GM12878 (cell line): ENCODE results near the gene SMG5.

ENCODE experiments used
- ATF3 ChIP-seq: IDR thresholded peaks from 2 replicates; pipeline ENCODE4 v1.6.1; 2011; ENCODE audit warnings: low read depth, mild to moderate bottlenecking, low read length, moderate library complexity, borderline replicate concordance; ENCODE audit errors: extremely low read depth
- CHD1 ChIP-seq: IDR thresholded peaks from 2 replicates; pipeline ENCODE4 v1.6.1; 2012; ENCODE audit warnings: low read depth, low read length, improper control_type of control experiment
- MYC ChIP-seq: IDR thresholded peaks from 2 replicates; pipeline ENCODE4 v1.6.1; 2011; ENCODE audit warnings: mild to moderate bottlenecking, low read length, moderate library complexity, inconsistent platforms; ENCODE audit not compliant: insufficient read depth, insufficient replicate concordance, insufficient read length, severe bottlenecking
- TF ChIP-seq, protein P1 (sequence below): fragments of 450-650 bp; IDR thresholded peaks from 2 replicates; pipeline ENCODE4 v1.6.1; 2016; ENCODE audit warnings: mild to moderate bottlenecking

- TF ChIP-seq ATF3 = no peak
- TF ChIP-seq, protein P1, sequence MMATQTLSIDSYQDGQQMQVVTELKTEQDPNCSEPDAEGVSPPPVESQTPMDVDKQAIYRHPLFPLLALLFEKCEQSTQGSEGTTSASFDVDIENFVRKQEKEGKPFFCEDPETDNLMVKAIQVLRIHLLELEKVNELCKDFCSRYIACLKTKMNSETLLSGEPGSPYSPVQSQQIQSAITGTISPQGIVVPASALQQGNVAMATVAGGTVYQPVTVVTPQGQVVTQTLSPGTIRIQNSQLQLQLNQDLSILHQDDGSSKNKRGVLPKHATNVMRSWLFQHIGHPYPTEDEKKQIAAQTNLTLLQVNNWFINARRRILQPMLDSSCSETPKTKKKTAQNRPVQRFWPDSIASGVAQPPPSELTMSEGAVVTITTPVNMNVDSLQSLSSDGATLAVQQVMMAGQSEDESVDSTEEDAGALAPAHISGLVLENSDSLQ = no peak
- TF ChIP-seq MYC = no peak
- TF ChIP-seq CHD1 = no peak
Observed at GRCh38 chr1:156310962-156311361, 28.3 kb upstream of the SMG5 start.
